ENCODE results near the gene IBA57. TPM values are rescaled to one million over a fixed set of nuclear protein-coding genes. Genes with fewer than 3 reads are reported as not detected.
"Not testable (repeated sequence)": the region's sequence is repeated elsewhere in the genome, so short reads cannot be mapped to it uniquely, and the experiment has no call there.

Gene IBA57
- total RNA-seq, 2 experiments from 2014 or later: 9.7 to 10.8 TPM

GRCh38 chr1:228170666-228171065 lies 5.1 kb downstream of the IBA57 start:
- H3K27ac Mint-ChIP-seq: no peak overlapping the region
- ATAC-seq (no peak), DNase-seq (no peak)
- H3K36me3 Mint-ChIP-seq (ENCODE audit: low read depth): no peaks in the 10 kb centered on the region
- H3K27me3 Mint-ChIP-seq: no peaks in the 10 kb centered on the region
- POLR2A ChIA-PET: interaction anchor here (0.9 to 1.5 kb wide), 2 partner anchors 36 to 71 kb away, joined by 3 read pairs; no protein-coding TSS in a partner anchor
- intact Hi-C loops (cut with micrococcal nuclease): no loop called here
- no peak overlapping the region for H3K4me3 Mint-ChIP-seq
- no peak for TF ChIP-seq CTCF (IDR thresholded peaks at IDR 0.05)
- H3K9me3 Mint-ChIP-seq: no peaks in the 10 kb centered on the region
- peaks cover 18% of the 10 kb centered on the region for H3K4me1 Mint-ChIP-seq (ENCODE audit: low read depth)
- CTCF ChIA-PET: no interaction called here

DNA sequence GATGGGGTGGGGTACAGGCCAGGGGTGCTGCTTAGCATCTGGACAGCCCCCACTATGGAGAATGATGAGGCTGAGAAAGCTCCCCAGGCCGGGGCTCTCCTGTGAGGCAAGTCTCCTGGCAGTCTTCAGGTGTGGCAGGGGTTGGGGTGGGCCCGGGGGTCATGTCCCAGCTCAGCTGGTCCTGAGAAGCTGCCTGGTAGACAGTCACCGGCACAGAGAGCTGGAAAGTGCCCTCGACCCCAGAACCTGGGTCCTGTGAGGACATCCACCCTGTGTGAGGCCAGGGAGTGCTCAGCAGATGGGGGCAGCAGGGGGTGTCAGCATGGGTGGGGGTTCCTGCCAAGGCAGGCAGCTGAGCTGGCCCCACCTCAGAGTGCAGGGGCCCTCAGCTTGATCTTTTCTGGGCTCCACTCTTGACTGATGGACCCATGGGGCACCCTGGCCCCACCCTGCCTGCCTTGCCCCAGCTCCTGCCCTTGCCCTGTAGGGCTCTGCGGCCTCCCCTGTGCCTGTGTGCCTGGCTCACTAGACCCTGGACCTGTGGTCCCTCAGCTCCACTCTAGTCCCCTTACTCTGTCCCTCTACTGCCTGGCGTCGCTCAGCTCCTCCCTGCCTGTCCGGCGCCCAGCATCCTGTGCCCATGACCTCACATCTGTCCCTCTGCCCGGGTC lies 5.8 kb downstream of the IBA57 start:
- no peaks in the 10 kb centered on the region for H3K27me3 Mint-ChIP-seq
- H3K4me1 Mint-ChIP-seq (ENCODE audit: low read depth): peaks cover 18% of the 10 kb centered on the region
- TF ChIP-seq CTCF (IDR thresholded peaks at IDR 0.05): no peak
- DNase-seq (no peak), ATAC-seq (no peak)
- no peaks in the 10 kb centered on the region for H3K36me3 Mint-ChIP-seq (ENCODE audit: low read depth)
- no peaks in the 10 kb centered on the region for H3K9me3 Mint-ChIP-seq
- ChIA-PET POLR2A (interaction anchor here (0.9 kb wide), 1 partner anchor 72 kb away, joined by 3 read pairs; no protein-coding TSS in a partner anchor), CTCF (no interaction called here)
- H3K27ac Mint-ChIP-seq: peak overlapping the region; percentile 30
- no peak overlapping the region for H3K4me3 Mint-ChIP-seq
- intact Hi-C loops (cut with micrococcal nuclease): no loop called here

- ATAC-seq (no peak), DNase-seq (no peak)
- ChIA-PET CTCF (no interaction called here), POLR2A (no interaction called here)
- Mint-ChIP-seq H3K9me3 (no peaks in the 10 kb centered on the region), H3K36me3 (ENCODE audit: low read depth) (no peaks in the 10 kb centered on the region), H3K4me1 (ENCODE audit: low read depth) (peaks cover 8% of the 10 kb centered on the region), H3K4me3 (no peak overlapping the region), H3K27me3 (no peaks in the 10 kb centered on the region), H3K27ac (no peak overlapping the region)
- intact Hi-C loops (cut with micrococcal nuclease): no loop called here
- TF ChIP-seq CTCF (IDR thresholded peaks at IDR 0.05): no peak
Observed at GRCh38 chr1:228172591-228173527, 7.3 kb downstream of the IBA57 start.

DNA sequence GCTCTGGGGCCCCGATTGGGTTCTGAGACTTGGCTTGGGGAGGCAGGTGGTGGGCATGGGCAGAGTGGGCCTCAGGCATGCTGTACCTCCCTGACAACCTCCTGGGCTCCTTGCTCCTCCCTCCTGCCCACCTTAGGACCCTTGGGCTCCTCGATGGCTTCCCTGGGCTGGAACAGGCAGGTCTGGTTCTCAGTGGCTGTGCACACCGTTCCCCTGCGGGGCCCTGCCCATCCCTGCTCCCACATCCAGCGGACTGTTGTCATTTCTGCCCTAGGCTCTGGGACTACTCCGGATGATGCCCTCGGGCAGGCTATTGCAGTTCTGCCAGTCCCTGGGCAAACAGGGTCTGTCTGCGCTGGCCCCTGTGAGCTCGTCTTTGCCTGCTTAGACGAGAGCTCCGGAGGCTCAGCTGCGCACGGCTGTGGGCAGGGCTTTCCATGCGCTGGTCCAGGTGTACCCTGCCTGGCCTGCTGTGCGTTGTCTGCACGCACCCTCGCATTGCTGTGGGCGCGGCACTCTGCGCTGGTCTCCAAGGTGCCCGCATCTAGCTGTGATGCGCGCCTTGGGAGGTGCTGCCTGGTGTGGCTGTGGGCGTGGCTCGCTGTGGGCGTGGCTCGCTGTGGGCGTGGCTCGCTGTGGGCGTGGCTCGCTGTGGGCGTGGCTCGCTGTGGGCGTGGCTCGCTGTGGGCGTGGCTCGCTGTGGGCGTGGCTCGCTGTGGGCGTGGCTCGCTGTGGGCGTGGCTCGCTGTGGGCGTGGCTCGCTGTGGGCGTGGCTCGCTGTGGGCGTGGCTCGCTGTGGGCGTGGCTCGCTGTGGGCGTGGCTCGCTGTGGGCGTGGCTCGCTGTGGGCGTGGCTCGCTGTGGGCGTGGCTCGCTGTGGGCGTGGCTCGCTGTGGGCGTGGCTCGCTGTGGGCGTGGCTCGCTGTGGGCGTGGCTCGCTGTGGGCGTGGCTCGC lies 8.2 kb downstream of the IBA57 start:
- DNase-seq (peak; percentile 34), ATAC-seq (peak; percentile 61)
- CTCF ChIA-PET; H3K36me3 Mint-ChIP-seq (ENCODE audit: low read depth); H3K27ac Mint-ChIP-seq; H3K4me3 Mint-ChIP-seq; H3K4me1 Mint-ChIP-seq (ENCODE audit: low read depth); H3K9me3 Mint-ChIP-seq; intact Hi-C loops (cut with micrococcal nuclease); H3K27me3 Mint-ChIP-seq; POLR2A ChIA-PET: not testable (repeated sequence)

Measured in activated CD8-positive, alpha-beta T cell treated with anti-CD3 and anti-CD28 coated beads for 36 hours (primary cell).